SJCRH30 (cell line): ENCODE results near the gene PAX4. TPM values are rescaled to one million over a fixed set of nuclear protein-coding genes. Genes with fewer than 3 reads are reported as not detected.
A peak's percentile ranks its signal among the peaks of the same experiment; 100 is the strongest.

Source experiments
- DNase-seq, 2 experiments: peaks; one replicate each; pipeline ENCODE4 v3.0.0-alpha.2; 2015 to 2020
- H3K27ac ChIP-seq: fragments of 250-450 bp; sonication (Bioruptor Pico); 2 replicates; pipeline ENCODE4 v1.5.1; 2020; ENCODE audit warnings: mild to moderate bottlenecking, moderate library complexity
- H3K27me3 ChIP-seq: fragments of 250-450 bp; sonication (Bioruptor Pico); 2 replicates; pipeline ENCODE4 v1.5.1; 2020; ENCODE audit warnings: mild to moderate bottlenecking, moderate library complexity
- H3K36me3 ChIP-seq: fragments of 250-450 bp; sonication (Bioruptor Pico); 2 replicates; pipeline ENCODE4 v1.5.1; 2020; ENCODE audit warnings: mild to moderate bottlenecking, moderate library complexity
- H3K4me1 ChIP-seq: fragments of 250-450 bp; sonication (Bioruptor Pico); 2 replicates; pipeline ENCODE4 v1.5.1; 2020; ENCODE audit warnings: mild to moderate bottlenecking, moderate library complexity
- H3K4me3 ChIP-seq: fragments of 250-450 bp; sonication (Bioruptor Pico); 2 replicates; pipeline ENCODE4 v1.5.1; 2020; ENCODE audit warnings: mild to moderate bottlenecking, moderate library complexity
- H3K9me3 ChIP-seq: fragments of 250-450 bp; sonication (Bioruptor Pico); replicated peaks from 2 replicates; pipeline ENCODE4 v1.5.1; 2020; ENCODE audit warnings: mild to moderate bottlenecking, moderate library complexity
- total RNA-seq: library from RNA; depleted of rRNA; stranded (reverse); fragments of >200 nt; shearing (Covaris generic); gene quantifications from 2 replicates; pipeline ENCODE4 v1.2.3, GENCODE V29; 2014; rRNA removed

Gene PAX4, protein sequence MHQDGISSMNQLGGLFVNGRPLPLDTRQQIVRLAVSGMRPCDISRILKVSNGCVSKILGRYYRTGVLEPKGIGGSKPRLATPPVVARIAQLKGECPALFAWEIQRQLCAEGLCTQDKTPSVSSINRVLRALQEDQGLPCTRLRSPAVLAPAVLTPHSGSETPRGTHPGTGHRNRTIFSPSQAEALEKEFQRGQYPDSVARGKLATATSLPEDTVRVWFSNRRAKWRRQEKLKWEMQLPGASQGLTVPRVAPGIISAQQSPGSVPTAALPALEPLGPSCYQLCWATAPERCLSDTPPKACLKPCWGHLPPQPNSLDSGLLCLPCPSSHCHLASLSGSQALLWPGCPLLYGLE
- total RNA-seq, result not detected in 2 replicates

- Histone ChIP-seq H3K36me3 (no peaks in the 10 kb centered on the region), H3K4me3 (no peak within 1 kb of the TSS), H3K27me3 (peaks cover 44% of the 10 kb centered on the region), H3K9me3 (no peaks in the 10 kb centered on the region), H3K27ac (no peak within 1 kb of the TSS), H3K4me1 (no peaks in the 10 kb centered on the region)
- no peak for DNase-seq
Measured at GRCh38 chr7:127618042-127618441, at the start of gene PAX4. PAX4 (minus strand) TSS chr7:127618142; CDS start chr7:127615928, 2,214 bp downstream.

- Histone ChIP-seq H3K27ac (no peak overlapping the region), H3K4me3 (no peak overlapping the region), H3K4me1 (no peaks in the 10 kb centered on the region), H3K36me3 (peaks cover 6% of the 10 kb centered on the region; the same call in 1 of the 2 replicates), H3K9me3 (no peaks in the 10 kb centered on the region), H3K27me3 (no peaks in the 10 kb centered on the region)
- no peak for DNase-seq
Measured at GRCh38 chr7:127667017-127667670, 49.2 kb upstream of the PAX4 start.

DNA sequence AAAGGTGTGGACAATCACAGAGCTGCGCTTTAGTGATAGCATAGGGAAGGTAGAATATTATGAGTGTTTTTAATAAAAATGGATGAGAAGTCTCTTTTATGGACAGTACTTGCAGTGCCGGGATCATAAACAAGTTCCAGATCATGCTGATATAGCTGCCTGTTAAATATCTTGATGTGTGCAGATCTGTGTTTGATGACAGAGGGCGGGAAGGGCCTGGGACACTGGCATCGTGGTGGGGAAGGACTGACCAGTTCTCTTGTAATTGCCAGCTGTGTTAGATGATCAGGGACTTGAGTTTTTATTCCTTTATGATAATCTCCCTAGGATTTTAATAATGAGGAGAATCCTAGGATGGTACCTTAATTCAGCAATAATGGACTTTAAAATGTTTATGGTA, 48.7 kb upstream of the PAX4 start:
- no peaks in the 10 kb centered on the region for H3K4me1 ChIP-seq
- H3K36me3 ChIP-seq, result peaks cover 3% of the 10 kb centered on the region; the same call in 1 of the 2 replicates
- H3K9me3 ChIP-seq, result no peaks in the 10 kb centered on the region
- DNase-seq, result no peak
- no peak overlapping the region for H3K4me3 ChIP-seq
- H3K27me3 ChIP-seq, result no peaks in the 10 kb centered on the region
- no peak overlapping the region for H3K27ac ChIP-seq

DNA sequence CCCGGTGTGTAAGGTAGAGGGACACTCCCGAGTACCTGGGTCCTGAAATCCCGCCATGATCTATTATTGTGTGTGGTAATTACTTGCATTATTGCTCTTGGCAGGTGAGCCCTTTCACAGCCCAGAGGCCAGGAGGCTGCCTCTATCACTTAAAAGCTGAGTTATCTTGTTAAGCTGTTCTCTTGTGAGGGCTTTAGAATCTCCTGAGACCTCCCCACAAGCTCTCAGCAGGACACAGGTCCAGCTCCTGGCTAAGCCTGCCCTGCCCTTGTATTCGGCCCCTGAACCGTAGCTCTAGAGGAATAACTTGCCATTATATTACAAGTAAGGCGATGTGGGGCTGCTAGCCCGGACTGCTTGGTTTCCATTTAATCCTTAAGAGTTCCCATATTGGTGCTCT, 48.0 kb upstream of the PAX4 start:
- Histone ChIP-seq H3K4me3 (no peak overlapping the region), H3K36me3 (peaks cover under 1% of the 10 kb centered on the region; the same call in 1 of the 2 replicates), H3K27me3 (no peaks in the 10 kb centered on the region), H3K4me1 (no peaks in the 10 kb centered on the region), H3K9me3 (no peaks in the 10 kb centered on the region), H3K27ac (no peak overlapping the region)
- no peak for DNase-seq

DNA sequence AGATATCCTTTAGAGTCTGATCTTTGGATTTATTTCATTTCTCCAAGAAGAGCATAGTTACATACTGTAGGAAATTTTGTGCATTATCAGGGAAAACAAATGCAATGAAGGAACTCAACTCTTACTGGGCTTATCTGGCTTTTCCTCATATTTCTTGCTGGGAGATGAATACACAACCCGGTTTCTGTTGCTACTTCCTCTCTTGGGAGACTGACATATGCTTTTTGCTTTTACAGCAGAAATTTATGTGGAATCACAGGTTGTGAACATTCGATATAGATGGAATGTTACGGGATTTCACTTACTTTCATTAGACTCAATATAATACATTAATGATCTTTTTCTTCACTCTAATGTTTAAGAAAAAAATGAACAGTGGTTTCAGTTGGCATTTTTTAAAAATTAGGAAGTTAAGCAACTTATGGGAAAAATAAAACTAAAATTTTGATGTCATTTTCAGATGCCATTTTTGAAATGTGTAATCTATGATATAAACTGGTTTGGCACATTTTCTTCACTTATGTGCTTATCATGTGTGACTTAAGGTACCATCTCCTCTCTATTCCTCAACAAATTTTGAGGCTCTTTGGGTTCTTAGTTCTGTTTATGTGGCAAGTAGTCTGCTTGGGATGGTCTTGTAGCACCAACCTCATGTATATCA, 41.2 kb upstream of the PAX4 start:
- no peaks in the 10 kb centered on the region for H3K27me3 ChIP-seq
- H3K9me3 ChIP-seq, result no peaks in the 10 kb centered on the region
- H3K27ac ChIP-seq, result no peak overlapping the region
- DNase-seq, result no peak
- H3K36me3 ChIP-seq, result peaks cover 20% of the 10 kb centered on the region
- H3K4me3 ChIP-seq, result no peak overlapping the region
- no peaks in the 10 kb centered on the region for H3K4me1 ChIP-seq

DNA sequence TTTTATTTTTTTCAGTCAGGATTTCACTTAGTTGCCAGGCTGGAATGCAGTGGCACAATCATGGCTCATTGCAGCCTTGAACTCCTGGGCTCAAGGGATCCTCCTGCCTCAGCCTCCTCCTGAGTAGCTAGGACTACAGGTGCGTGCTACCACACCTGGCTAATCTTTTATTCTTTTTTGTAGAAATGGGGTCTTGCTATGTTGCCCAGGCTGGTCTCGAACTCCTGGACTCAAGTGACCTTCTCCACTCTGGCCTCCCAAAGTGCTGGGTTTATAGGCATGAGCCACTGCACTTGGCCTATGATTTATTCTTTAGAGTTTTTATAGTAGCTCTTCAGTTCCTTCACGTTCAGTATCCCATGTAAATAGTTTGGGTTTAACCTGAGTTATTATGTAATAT, 39.6 kb upstream of the PAX4 start:
- no peak for DNase-seq
- no peaks in the 10 kb centered on the region for H3K27me3 ChIP-seq
- H3K4me3 ChIP-seq, result no peak overlapping the region
- peaks cover 20% of the 10 kb centered on the region for H3K36me3 ChIP-seq
- H3K4me1 ChIP-seq, result peaks cover 9% of the 10 kb centered on the region
- no peak overlapping the region for H3K27ac ChIP-seq
- no peaks in the 10 kb centered on the region for H3K9me3 ChIP-seq

- no peak overlapping the region for H3K27ac ChIP-seq
- peaks cover 9% of the 10 kb centered on the region for H3K4me1 ChIP-seq
- no peaks in the 10 kb centered on the region for H3K27me3 ChIP-seq
- DNase-seq, result no peak
- peaks cover 17% of the 10 kb centered on the region for H3K36me3 ChIP-seq
- no peaks in the 10 kb centered on the region for H3K9me3 ChIP-seq
- H3K4me3 ChIP-seq, result no peak overlapping the region
Measured at GRCh38 chr7:127655720-127656119, 37.8 kb upstream of the PAX4 start.

DNA sequence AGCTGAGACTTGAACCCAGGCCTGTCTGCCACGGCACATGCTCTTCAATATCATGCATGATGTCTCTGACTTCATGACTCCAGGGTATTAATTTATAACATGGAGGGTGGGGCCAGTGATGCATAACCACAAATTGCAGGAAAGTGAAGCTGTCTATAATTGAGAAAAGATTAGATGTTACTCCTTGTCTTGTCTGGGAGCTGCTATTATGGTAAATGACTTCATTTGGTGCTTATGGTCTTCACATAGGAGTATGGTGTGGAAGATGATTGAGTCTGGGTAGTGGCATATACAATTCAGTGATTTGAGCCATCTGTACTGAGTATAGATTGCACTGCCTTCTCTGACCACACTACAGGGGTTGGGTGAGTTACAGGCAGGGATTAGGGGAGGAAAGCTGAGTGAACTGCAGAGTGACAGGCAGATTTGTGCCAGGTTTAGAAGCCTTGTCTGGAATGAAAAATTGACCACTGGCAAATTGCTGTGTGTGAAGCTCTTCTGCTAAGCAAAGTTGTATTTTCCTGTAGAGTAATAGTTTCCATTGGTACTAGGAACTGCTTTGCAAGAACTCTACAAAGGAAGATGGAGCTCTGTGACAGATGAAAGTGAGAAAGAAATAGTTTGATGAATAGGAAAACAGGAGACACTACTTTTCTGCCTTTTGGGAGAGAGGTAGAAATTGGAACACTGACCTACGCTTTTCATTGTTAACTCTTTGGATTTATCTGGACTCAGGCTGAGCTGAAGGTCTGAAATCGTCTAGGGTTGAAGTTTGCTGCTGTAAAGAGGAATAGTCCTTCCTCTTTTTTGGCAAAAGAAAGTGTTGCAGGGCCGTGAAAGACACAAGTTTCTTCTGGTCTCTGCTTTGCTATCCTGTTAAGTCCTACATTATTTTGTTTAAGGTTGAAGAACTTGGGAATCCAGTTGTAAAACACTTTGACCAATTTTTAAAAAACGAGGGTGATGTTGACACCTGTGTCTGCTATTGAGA, 36.8 kb upstream of the PAX4 start:
- no peak for DNase-seq
- peaks cover 10% of the 10 kb centered on the region; the same call in 1 of the 2 replicates for H3K36me3 ChIP-seq
- no peaks in the 10 kb centered on the region for H3K27me3 ChIP-seq
- peaks cover 9% of the 10 kb centered on the region for H3K4me1 ChIP-seq
- no peak overlapping the region for H3K27ac ChIP-seq
- no peak overlapping the region for H3K4me3 ChIP-seq
- no peaks in the 10 kb centered on the region for H3K9me3 ChIP-seq

DNA sequence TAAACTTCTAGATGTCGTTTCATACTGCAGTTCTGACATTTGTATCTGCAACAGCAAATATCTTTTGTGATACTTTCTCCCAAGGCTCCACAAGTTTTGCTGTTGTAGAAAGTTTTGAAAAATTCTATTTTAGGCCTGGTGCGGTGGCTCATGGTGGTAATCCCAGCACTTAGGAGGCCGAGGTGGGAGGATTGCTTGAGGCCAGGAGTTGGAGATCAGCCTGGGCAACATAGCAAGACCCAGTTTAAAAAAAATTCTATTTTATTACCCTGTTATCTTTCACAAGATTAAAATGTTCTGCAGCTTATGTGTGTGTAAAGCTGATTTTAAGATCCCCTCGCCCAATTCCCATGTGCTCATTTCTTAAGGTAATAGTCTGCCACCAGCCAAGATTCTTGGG, 35.5 kb upstream of the PAX4 start:
- peaks cover 10% of the 10 kb centered on the region; the same call in 1 of the 2 replicates for H3K36me3 ChIP-seq
- no peak overlapping the region for H3K27ac ChIP-seq
- peak overlapping the region; percentile 89 for H3K4me3 ChIP-seq
- H3K4me1 ChIP-seq, result peaks cover 9% of the 10 kb centered on the region
- no peak for DNase-seq
- H3K27me3 ChIP-seq, result no peaks in the 10 kb centered on the region
- H3K9me3 ChIP-seq, result no peaks in the 10 kb centered on the region

GRCh38 chr7:127652333-127653248, 34.6 kb upstream of the PAX4 start:
- H3K4me1 ChIP-seq, result peaks cover 9% of the 10 kb centered on the region
- peaks cover 8% of the 10 kb centered on the region; the same call in 1 of the 2 replicates for H3K36me3 ChIP-seq
- no peaks in the 10 kb centered on the region for H3K9me3 ChIP-seq
- peak in 1 of 2 experiments; percentile 22 for DNase-seq
- no peaks in the 10 kb centered on the region for H3K27me3 ChIP-seq
- H3K4me3 ChIP-seq, result peak overlapping the region; percentile 89
- H3K27ac ChIP-seq, result peak overlapping the region; percentile 57

GRCh38 chr7:127651556-127652332, 33.8 kb upstream of the PAX4 start, which contains the start of gene SND1:
SND1 (plus strand) TSS chr7:127652194; CDS start chr7:127652374, 180 bp downstream.
- Histone ChIP-seq H3K4me3 (peak within 1 kb of the TSS; percentile 89), H3K4me1 (peaks cover 9% of the 10 kb centered on the region), H3K27me3 (no peaks in the 10 kb centered on the region), H3K27ac (peak within 1 kb of the TSS; percentile 84), H3K36me3 (no peaks in the 10 kb centered on the region), H3K9me3 (no peaks in the 10 kb centered on the region)
- peak; percentile 99 to 100 for DNase-seq

DNA sequence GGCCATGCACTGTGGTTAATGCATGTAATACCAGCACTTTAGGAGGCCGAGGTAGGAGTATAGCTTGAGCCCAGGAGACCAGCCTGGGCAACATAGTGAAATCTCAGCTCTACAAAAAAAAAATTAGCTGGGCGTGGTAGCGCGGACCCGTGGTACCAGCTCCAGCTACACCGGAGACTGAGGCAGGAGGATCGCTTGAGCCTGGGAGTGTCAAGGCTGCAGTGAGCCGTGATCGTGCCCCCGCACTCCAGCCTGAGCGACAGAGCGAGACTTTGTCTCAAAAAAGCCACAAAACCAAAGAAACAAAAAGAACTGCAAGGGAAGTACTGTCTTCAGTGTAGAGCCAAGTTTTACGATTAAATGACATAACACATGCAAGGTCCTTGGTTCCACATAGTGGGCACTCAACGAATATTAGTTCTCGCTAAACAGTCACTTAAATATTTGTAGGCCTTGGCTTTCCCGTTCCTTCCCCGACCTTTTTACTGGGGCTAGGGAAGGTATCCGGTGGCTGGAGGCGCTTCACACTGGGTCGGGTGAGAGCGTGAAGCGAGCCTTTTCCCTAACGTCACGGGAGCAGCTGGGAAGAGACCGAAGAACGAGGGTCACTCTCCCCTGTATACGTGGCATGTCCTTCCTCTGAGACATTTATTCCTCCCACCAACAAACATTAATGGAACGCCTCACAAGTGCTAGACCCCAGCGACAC, 33.1 kb upstream of the PAX4 start:
- peak; percentile 54 to 68 for DNase-seq

More for the DNA sequence above, 33.1 kb upstream of the PAX4 start:
- no peaks in the 10 kb centered on the region for H3K27me3 ChIP-seq
- peak overlapping the region; percentile 89 for H3K4me3 ChIP-seq
- H3K36me3 ChIP-seq, result no peaks in the 10 kb centered on the region
- H3K27ac ChIP-seq, result peak overlapping the region; percentile 84
- no peaks in the 10 kb centered on the region for H3K9me3 ChIP-seq
- peaks cover 9% of the 10 kb centered on the region for H3K4me1 ChIP-seq
